Caco-2 (cell line): ENCODE data around the gene CFAP61. TPM values are rescaled to one million over a fixed set of nuclear protein-coding genes. Genes with fewer than 3 reads are reported as not detected.

Experiments used
- BruUV-seq: library from RNA; stranded (reverse); fragments of 400-500 nt; replicated peaks from 2 replicates; lab custom pipeline; 2021; lab: Mats Ljungman, UMichigan
- CTCF ChIA-PET: fragments of 300-600 bp; sonication (Branson Sonifier 250); formaldehyde crosslinking; loops from one replicate; lab custom pipeline; 2022; ENCODE audit warnings: antibody characterized with exemption; lab: Charles Lee
- POLR2A ChIA-PET: fragments of 300-600 bp; sonication (Branson Sonifier 250); formaldehyde crosslinking; loops from one replicate; lab custom pipeline; 2022; ENCODE audit warnings: antibody characterized with exemption; lab: Charles Lee
- DNase-seq, 2 experiments: peaks; one replicate each; pipeline versions ENCODE4 v3.0.0 to v3.0.0-alpha.2; 2020 to 2022
- H3K27me3 ChIP-seq: replicated peaks from 2 replicates; pipeline ENCODE4 v1.6.0; 2011; ENCODE audit warnings: low read length; ENCODE audit not compliant: control insufficient read depth, insufficient read depth
- H3K36me3 ChIP-seq: 2 replicates; pipeline ENCODE4 v1.5.1; 2011; ENCODE audit warnings: low read length; ENCODE audit not compliant: control insufficient read depth, insufficient read depth
- H3K4me1 ChIP-seq: fragments of 250-450 bp; sonication (Bioruptor Pico); 2 replicates; pipeline ENCODE4 v1.5.1; 2020; ENCODE audit warnings: mild to moderate bottlenecking
- H3K4me3 ChIP-seq: 2 replicates; pipeline ENCODE4 v1.5.1; 2011; ENCODE audit warnings: low read depth, mild to moderate bottlenecking, control low read depth, low read length
- H3K9me3 ChIP-seq: fragments of 250-450 bp; sonication (Bioruptor Pico); 2 replicates; pipeline ENCODE4 v1.5.1; 2020; ENCODE audit warnings: mild to moderate bottlenecking, moderate library complexity
- H3K27ac Mint-ChIP-seq: one replicate; pipeline ENCODE4 v1.8.0; 2022; ENCODE audit warnings: mixed read lengths; ENCODE audit not compliant: unreplicated experiment
- H3K27me3 Mint-ChIP-seq: one replicate; pipeline ENCODE4 v1.8.0; 2022; ENCODE audit warnings: mixed read lengths; ENCODE audit not compliant: insufficient read depth, unreplicated experiment
- H3K36me3 Mint-ChIP-seq: one replicate; pipeline ENCODE4 v1.8.0; 2022; ENCODE audit warnings: mild to moderate bottlenecking, mixed read lengths; ENCODE audit not compliant: insufficient read depth, unreplicated experiment
- H3K4me1 Mint-ChIP-seq: one replicate; pipeline ENCODE4 v1.8.0; 2022; ENCODE audit warnings: low read depth, mixed read lengths; ENCODE audit not compliant: unreplicated experiment
- H3K4me3 Mint-ChIP-seq: one replicate; pipeline ENCODE4 v1.8.0; 2022; ENCODE audit warnings: mild to moderate bottlenecking, moderate library complexity, mixed read lengths; ENCODE audit not compliant: unreplicated experiment
- H3K9me3 Mint-ChIP-seq: one replicate; pipeline ENCODE4 v1.8.0; 2022; ENCODE audit warnings: mixed read lengths; ENCODE audit not compliant: unreplicated experiment
- CTCF ChIP-seq, 2 experiments: fragments of 200-600 bp in 1 of 2; IDR thresholded peaks; 1 replicate in 1 of 2; 2 replicates in 1 of 2; pipeline versions ENCODE4 v1.5.1 to v1.8.0; 2011 to 2022; ENCODE audit warnings: antibody characterized with exemption in 1 of 2, control low read depth in 1 of 2, inconsistent platforms in 1 of 2, low read depth in 1 of 2, low read length in 1 of 2, mild to moderate bottlenecking in 1 of 2, moderate library complexity in 1 of 2; ENCODE audit not compliant: insufficient read depth in 1 of 2, severe bottlenecking in 1 of 2, unreplicated experiment in 1 of 2
- intact Hi-C: fragments of 100-400 bp; cut with micrococcal nuclease; formaldehyde crosslinking; loops from one replicate; pipeline ENCODE4 v1.10.0; 2022; ENCODE audit not compliant: unreplicated experiment
- total RNA-seq: library from RNA; stranded (reverse); gene quantifications from 2 replicates; pipeline ENCODE4 v1.2.3, GENCODE V29; 2022

The CFAP61 gene
- total RNA-seq, 1 experiment from 2014 or later: not detected

DNA sequence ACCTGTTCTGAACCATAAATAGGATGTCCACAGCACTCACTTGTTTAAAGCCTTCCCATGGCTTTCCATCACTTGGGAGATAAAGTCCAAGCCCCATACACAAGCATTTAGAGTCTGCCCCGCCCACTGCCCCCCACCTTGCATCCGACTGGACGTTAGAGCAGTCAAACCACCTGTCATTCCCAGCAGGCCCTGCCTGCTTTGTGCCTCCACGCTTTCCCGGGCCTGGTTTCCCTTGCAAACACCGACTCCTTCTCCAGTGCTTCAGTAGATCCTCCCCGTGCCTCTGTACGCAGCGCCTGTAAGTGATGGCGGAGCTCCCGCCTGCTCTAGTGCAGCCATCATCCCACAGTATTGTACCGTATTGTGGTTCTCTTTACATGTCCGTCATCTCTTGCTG lies 277.2 kb downstream of the CFAP61 start:
- ChIA-PET CTCF (no interaction called here), POLR2A (no interaction called here)
- no peaks in the 10 kb centered on the region; the same call in 1 of the 2 replicates for H3K36me3 ChIP-seq
- no peaks in the 10 kb centered on the region for H3K9me3 ChIP-seq
- no peak overlapping the region for H3K4me3 ChIP-seq
- H3K4me1 ChIP-seq: no peaks in the 10 kb centered on the region
- H3K27me3 ChIP-seq: no peaks in the 10 kb centered on the region
- Mint-ChIP-seq H3K4me3 (no peak overlapping the region), H3K9me3 (no peaks in the 10 kb centered on the region), H3K36me3 (no peaks in the 10 kb centered on the region), H3K27ac (no peak overlapping the region), H3K4me1 (no peaks in the 10 kb centered on the region), H3K27me3 (peaks cover 23% of the 10 kb centered on the region)
- BruUV-seq: no TSS peak
- no peak for TF ChIP-seq CTCF (IDR thresholded peaks at IDR 0.05; ENCODE audit: insufficient read depth in 1 of 2, low read depth in 1 of 2, low read length in 1 of 2, severe bottlenecking in 1 of 2, unreplicated experiment in 1 of 2)
- intact Hi-C loops: no loop called here
- DNase-seq: no peak

- Histone ChIP-seq H3K9me3 (no peaks in the 10 kb centered on the region), H3K4me1 (no peaks in the 10 kb centered on the region), H3K4me3 (no peak overlapping the region), H3K36me3 (no peaks in the 10 kb centered on the region; the same call in 1 of the 2 replicates), H3K27me3 (no peaks in the 10 kb centered on the region)
- H3K4me1 Mint-ChIP-seq: no peaks in the 10 kb centered on the region
- H3K4me3 Mint-ChIP-seq: no peak overlapping the region
- intact Hi-C loops: no loop called here
- POLR2A ChIA-PET: no interaction called here
- TF ChIP-seq CTCF (IDR thresholded peaks at IDR 0.05; ENCODE audit: insufficient read depth in 1 of 2, low read depth in 1 of 2, low read length in 1 of 2, severe bottlenecking in 1 of 2, unreplicated experiment in 1 of 2): no peak
- no peaks in the 10 kb centered on the region for H3K9me3 Mint-ChIP-seq
- H3K27me3 Mint-ChIP-seq: peaks cover 23% of the 10 kb centered on the region
- H3K27ac Mint-ChIP-seq: no peak overlapping the region
- no TSS peak for BruUV-seq
- CTCF ChIA-PET: no interaction called here
- no peaks in the 10 kb centered on the region for H3K36me3 Mint-ChIP-seq
- no peak for DNase-seq
Observed at GRCh38 chr20:20331156-20331555, 278.8 kb downstream of the CFAP61 start.

GRCh38 chr20:20331817-20332216 lies 279.5 kb downstream of the CFAP61 start:
- BruUV-seq: no TSS peak
- no peaks in the 10 kb centered on the region for H3K27me3 ChIP-seq
- H3K27ac Mint-ChIP-seq: no peak overlapping the region
- H3K4me1 Mint-ChIP-seq: no peaks in the 10 kb centered on the region
- DNase-seq: no peak
- no peaks in the 10 kb centered on the region for H3K9me3 ChIP-seq
- no peaks in the 10 kb centered on the region for H3K36me3 Mint-ChIP-seq
- no peak overlapping the region for H3K4me3 ChIP-seq
- ChIA-PET POLR2A (no interaction called here), CTCF (no interaction called here)
- no peaks in the 10 kb centered on the region for H3K4me1 ChIP-seq
- intact Hi-C loops: no loop called here
- no peak overlapping the region for H3K4me3 Mint-ChIP-seq
- TF ChIP-seq CTCF (IDR thresholded peaks at IDR 0.05; ENCODE audit: insufficient read depth in 1 of 2, low read depth in 1 of 2, low read length in 1 of 2, severe bottlenecking in 1 of 2, unreplicated experiment in 1 of 2): no peak
- peaks cover 4% of the 10 kb centered on the region for H3K9me3 Mint-ChIP-seq
- H3K27me3 Mint-ChIP-seq: peaks cover 23% of the 10 kb centered on the region
- no peaks in the 10 kb centered on the region; the same call in 1 of the 2 replicates for H3K36me3 ChIP-seq
